GM10266 (cell line): ENCODE data around the gene KRT2.

Source experiments
- DNase-seq: peaks from one replicate; pipeline ENCODE4 v3.0.0; 2012; ENCODE audit errors: extremely low spot score
- TF ChIP-seq, protein P1 (sequence below): IDR thresholded peaks from 2 replicates; pipeline ENCODE4 v1.5.1; 2012; ENCODE audit warnings: mild to moderate bottlenecking, low read depth; ENCODE audit not compliant: control insufficient read depth, insufficient read depth; ENCODE audit errors: missing control alignments

Gene KRT2

DNA sequence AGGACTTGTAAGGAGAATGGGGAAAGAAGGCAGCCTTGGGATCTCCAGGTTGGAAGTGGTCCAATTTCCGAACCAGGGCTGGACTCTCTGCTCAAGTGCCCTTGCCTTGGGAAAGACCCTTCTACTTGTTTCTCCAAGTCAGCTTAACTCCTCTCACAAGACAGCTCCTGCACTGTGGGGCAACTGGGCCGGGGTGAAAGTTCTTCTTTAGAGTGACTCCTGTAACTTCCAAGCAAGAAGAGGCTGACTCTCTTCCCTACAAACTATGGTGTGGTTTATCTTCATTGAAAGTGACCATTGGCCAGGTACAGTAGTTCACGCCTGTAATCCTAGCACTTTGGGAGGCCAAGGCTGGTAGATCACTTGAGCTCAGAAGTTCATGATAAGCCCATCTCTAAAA is 14.5 kb upstream of the KRT2 start:
- TF ChIP-seq, protein P1, sequence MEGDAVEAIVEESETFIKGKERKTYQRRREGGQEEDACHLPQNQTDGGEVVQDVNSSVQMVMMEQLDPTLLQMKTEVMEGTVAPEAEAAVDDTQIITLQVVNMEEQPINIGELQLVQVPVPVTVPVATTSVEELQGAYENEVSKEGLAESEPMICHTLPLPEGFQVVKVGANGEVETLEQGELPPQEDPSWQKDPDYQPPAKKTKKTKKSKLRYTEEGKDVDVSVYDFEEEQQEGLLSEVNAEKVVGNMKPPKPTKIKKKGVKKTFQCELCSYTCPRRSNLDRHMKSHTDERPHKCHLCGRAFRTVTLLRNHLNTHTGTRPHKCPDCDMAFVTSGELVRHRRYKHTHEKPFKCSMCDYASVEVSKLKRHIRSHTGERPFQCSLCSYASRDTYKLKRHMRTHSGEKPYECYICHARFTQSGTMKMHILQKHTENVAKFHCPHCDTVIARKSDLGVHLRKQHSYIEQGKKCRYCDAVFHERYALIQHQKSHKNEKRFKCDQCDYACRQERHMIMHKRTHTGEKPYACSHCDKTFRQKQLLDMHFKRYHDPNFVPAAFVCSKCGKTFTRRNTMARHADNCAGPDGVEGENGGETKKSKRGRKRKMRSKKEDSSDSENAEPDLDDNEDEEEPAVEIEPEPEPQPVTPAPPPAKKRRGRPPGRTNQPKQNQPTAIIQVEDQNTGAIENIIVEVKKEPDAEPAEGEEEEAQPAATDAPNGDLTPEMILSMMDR: no peak
- no peak for DNase-seq

DNA sequence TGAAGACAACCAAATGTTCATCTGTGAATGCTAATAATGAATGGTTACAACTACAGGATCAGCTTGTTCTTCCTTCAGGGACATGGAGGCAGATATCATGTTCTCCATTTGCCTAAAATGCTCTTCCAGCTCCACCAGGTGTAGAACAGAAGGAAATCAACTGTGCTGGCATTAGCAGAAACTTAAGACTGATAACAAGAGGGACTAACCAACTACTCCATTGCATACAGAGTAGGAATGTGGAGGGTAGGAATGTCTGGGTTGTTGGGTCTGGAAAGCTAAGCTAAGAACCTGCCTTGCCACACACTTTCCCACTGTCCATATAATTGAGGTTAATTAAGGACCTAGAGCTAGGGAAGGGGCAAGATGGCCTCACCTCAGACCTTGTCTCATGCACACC is 11.4 kb upstream of the KRT2 start:
- DNase-seq: no peak
- TF ChIP-seq, protein P1: no peak

DNA sequence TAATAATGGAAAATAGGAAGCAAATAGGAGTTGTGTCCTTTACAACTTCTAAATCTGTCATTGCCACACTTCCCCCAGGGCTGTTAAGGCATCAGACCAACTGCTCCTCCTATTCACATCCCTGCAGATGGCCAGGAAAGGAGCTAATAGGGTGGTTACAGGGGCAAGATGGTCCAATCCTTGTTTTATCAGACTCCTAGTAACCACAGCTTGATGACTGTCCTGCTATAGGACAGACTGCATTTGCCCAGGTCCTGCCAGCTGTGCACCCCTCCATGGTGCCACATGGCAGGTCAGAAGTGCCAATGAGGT is 10.9 kb upstream of the KRT2 start:
- DNase-seq: no peak

DNA sequence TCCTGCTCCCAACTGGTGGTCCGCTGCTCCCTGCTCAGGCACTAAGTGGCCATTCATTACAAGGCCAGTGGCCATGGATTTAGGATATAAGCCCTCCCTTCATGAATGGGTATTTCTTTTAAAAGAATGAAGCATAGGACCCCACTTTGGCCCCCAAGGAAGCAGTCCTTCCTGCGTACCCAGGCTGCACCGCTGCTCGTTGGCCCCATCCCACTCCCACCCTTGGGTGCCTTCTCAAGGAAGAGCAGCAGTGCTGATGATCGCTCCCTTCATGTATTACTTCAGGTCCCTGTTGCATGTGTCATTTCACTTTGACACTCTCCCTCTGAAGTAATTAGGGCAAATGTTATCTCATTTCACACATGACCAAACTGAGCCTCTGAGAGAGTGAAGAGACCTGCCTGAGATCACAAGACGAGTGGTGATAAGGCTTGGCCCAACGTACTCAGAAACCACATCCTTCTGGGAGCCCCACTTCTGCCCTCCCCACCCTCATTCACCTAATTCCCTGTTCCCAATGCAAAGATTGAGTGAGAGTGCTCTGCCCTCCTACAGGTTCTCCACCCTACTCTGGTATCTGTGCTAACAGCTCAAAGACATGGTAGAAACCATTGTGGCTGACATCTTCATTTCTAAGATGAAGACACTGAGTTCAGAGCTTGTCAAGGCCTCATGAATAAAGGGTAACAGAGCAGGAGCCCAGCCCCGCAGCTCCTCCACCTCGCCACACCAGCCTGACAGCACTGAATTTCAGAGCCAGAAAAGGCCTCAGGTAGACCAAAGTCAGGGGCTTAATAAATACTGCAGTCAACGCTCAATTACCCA is 10.3 kb upstream of the KRT2 start:
- TF ChIP-seq, protein P1: no peak

More for the DNA sequence above, 10.9 kb upstream of the KRT2 start:
- TF ChIP-seq, protein P1: no peak

DNA sequence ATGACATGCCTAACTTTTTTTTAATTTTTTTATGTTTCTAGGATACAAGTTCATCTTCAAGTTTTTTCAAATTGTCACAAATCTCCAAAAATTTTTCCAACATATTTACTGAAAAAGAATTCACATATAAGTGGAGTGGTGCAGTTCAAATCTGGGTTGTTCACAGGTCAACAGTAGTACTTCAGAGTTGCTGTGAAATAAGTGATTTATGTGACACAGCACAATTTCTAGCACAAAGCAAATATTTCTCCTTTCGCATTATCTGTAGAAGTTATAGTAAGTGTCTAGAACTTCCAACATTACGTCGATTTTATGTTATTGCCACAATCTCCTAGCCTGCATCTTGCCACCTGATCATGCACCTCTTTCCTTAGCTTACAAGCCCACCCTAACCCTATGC is 9.7 kb upstream of the KRT2 start:
- DNase-seq: no peak
- TF ChIP-seq, protein P1: no peak

More for the DNA sequence above, 10.3 kb upstream of the KRT2 start:
- DNase-seq: no peak

DNA sequence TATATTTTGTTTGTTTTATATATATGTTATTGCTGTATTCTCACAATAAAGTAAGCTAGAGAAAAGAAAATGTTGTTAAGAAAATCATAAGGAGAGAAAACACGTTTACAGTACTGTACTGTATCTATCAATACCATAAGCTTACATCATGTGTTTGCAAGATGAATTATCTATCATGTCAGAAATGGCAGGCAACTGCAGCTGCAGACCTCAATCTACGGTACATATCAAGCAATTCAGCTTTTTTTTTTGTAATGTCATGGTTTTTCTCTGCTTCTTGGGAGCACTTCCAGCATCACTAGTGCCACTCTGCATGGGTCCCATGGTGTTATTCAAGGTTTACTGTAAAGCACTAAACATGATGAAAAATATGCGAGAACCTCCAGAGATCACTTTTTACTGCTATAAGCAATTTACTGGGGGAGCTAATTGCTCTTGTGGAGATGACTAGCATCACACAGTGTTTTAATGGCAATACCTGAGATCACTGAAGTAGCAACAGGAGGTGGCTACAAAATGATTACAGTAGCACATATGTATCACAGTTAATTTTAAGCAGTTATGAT is 9.0 kb upstream of the KRT2 start:
- DNase-seq: no peak
- TF ChIP-seq, protein P1: no peak

DNA sequence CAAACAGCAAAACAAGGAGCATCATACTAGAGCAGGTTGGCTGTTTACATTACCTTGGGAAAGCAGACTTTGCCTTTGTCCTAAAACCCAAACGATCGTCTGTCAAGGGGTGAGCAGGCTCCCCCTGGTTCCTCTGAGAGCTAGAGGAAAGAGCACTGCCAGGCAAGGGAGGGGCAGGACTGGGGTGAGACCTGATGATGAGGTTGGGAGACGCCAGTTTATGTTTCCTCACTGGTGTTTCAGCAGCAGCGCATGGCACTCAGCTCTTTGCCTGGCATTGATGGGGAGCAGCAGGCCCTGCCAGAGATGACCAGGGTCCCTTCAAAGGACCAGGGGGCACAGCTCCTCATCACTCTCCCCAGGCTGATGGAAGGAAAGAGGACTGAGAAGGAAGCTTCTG is 7.9 kb upstream of the KRT2 start:
- TF ChIP-seq, protein P1: no peak
- no peak for DNase-seq
